GM19238 (cell line): ENCODE data around the gene LHX6.

ENCODE experiments used
- DNase-seq: peaks from one replicate; pipeline ENCODE4 v3.0.0; 2011; ENCODE audit warnings: low spot score; ENCODE audit not compliant: insufficient read length

Gene LHX6

GRCh38 chr9:122192261-122192875 lies 36.4 kb downstream of the LHX6 start:
- DNase-seq = no peak

- no peak for DNase-seq
Observed at GRCh38 chr9:122191584-122191983, 37.2 kb downstream of the LHX6 start.

- no peak for DNase-seq
Observed at GRCh38 chr9:122190597-122191381, 38.0 kb downstream of the LHX6 start.

- no peak for DNase-seq
Observed at GRCh38 chr9:122188369-122188768, 40.4 kb downstream of the LHX6 start.

- no peak for DNase-seq
Observed at GRCh38 chr9:122186777-122187470, 41.8 kb downstream of the LHX6 start.

GRCh38 chr9:122186301-122186700 lies 42.5 kb downstream of the LHX6 start:
- DNase-seq = no peak

- DNase-seq = no peak
Observed at GRCh38 chr9:122184551-122184950, 44.2 kb downstream of the LHX6 start.

- DNase-seq = no peak
Observed at GRCh38 chr9:122183501-122183900, 45.3 kb downstream of the LHX6 start.

- DNase-seq = no peak
Observed at GRCh38 chr9:122180633-122181032, 48.1 kb downstream of the LHX6 start.

- no peak for DNase-seq
Observed at GRCh38 chr9:122179690-122180074, 49.1 kb downstream of the LHX6 start.

GRCh38 chr9:122179054-122179689 lies 49.6 kb downstream of the LHX6 start:
- DNase-seq = no peak

GRCh38 chr9:122176916-122177315 lies 51.8 kb downstream of the LHX6 start:
- no peak for DNase-seq

- DNase-seq = no peak
Observed at GRCh38 chr9:122173670-122174069, 55.1 kb downstream of the LHX6 start.

- DNase-seq = no peak
Observed at GRCh38 chr9:122172131-122172530, 56.6 kb downstream of the LHX6 start.

- DNase-seq = no peak
Observed at GRCh38 chr9:122168356-122168755, 60.4 kb downstream of the LHX6 start.

- no peak for DNase-seq
Observed at GRCh38 chr9:122164286-122164685, 64.5 kb downstream of the LHX6 start.

GRCh38 chr9:122162415-122162814 lies 66.3 kb downstream of the LHX6 start:
- DNase-seq = no peak

- no peak for DNase-seq
Observed at GRCh38 chr9:122159925-122160246, 68.9 kb downstream of the LHX6 start.

GRCh38 chr9:122159026-122159924 lies 69.5 kb downstream of the LHX6 start, which contains the start of the genes MORN5 and NDUFA8:
Gene MORN5 (plus strand): TSS chr9:122159908. CDS start chr9:122159973, 65 bp downstream.
Gene NDUFA8 (minus strand): TSS chr9:122159779. CDS start chr9:122159677, 102 bp downstream.
- peak; percentile 98 for DNase-seq

- peak; percentile 27 for DNase-seq
Observed at GRCh38 chr9:122158202-122158601, 70.6 kb downstream of the LHX6 start.

GRCh38 chr9:122155796-122156195 lies 73.0 kb downstream of the LHX6 start:
- DNase-seq = no peak
